Inflammatory macrophage treated with lipopolysaccharide for 1 hour (primary cell): ENCODE data around the gene NUMB.

Source experiments
- DNase-seq, 2 donors: peaks; one replicate each; pipeline ENCODE4 v3.0.0-alpha.2; 2020 to 2022

The NUMB gene

GRCh38 chr14:73258076-73258475 lies 200.3 kb downstream of the NUMB start:
- no peak for DNase-seq

GRCh38 chr14:73255693-73256225 lies 202.6 kb downstream of the NUMB start:
- DNase-seq, result no peak

- DNase-seq, result no peak
Measured at GRCh38 chr14:73255005-73255400, 203.3 kb downstream of the NUMB start.

GRCh38 chr14:73254247-73255004 lies 203.9 kb downstream of the NUMB start:
- no peak for DNase-seq

GRCh38 chr14:73253721-73254120 lies 204.6 kb downstream of the NUMB start:
- DNase-seq, result no peak

- DNase-seq, result no peak
Measured at GRCh38 chr14:73253323-73253610, 205.1 kb downstream of the NUMB start.

- DNase-seq, result no peak
Measured at GRCh38 chr14:73252491-73253322, 205.6 kb downstream of the NUMB start.

GRCh38 chr14:73251516-73252215 lies 206.7 kb downstream of the NUMB start:
- no peak for DNase-seq

GRCh38 chr14:73250781-73251500 lies 207.4 kb downstream of the NUMB start:
- DNase-seq, result no peak

- DNase-seq, result no peak
Measured at GRCh38 chr14:73250317-73250713, 208.0 kb downstream of the NUMB start.

- DNase-seq, result no peak
Measured at GRCh38 chr14:73249564-73250316, 208.6 kb downstream of the NUMB start.

- no peak for DNase-seq
Measured at GRCh38 chr14:73249108-73249507, 209.2 kb downstream of the NUMB start.

- peak; percentile 52 to 82 for DNase-seq
Measured at GRCh38 chr14:73248108-73248868, 210.1 kb downstream of the NUMB start.

- DNase-seq, result no peak
Measured at GRCh38 chr14:73246387-73247150, 211.8 kb downstream of the NUMB start.

GRCh38 chr14:73245480-73246325 lies 212.6 kb downstream of the NUMB start:
- peak; percentile 80 to 86 for DNase-seq

GRCh38 chr14:73244541-73245290 lies 213.6 kb downstream of the NUMB start:
- no peak for DNase-seq

GRCh38 chr14:73243748-73244147 lies 214.6 kb downstream of the NUMB start:
- DNase-seq, result no peak

GRCh38 chr14:73243341-73243740 lies 215.0 kb downstream of the NUMB start:
- DNase-seq, result no peak
